PFSK-1 (cell line): ENCODE measurements around the gene IQCM.

Experiments
- FOXP2 ChIP-seq: optimal IDR thresholded peaks from 2 replicates; pipeline ENCODE3; 2011; ENCODE audit warnings: borderline replicate concordance, control low read depth, inconsistent platforms; ENCODE audit not compliant: insufficient read depth; ENCODE audit errors: extremely low read length, extremely low read depth
- POLR2AphosphoS5 ChIP-seq: IDR thresholded peaks from 2 replicates; pipeline ENCODE4 v1.6.1; 2012; ENCODE audit warnings: low read depth, mild to moderate bottlenecking, control low read depth, low read length, moderate library complexity
- REST ChIP-seq, 2 experiments: IDR thresholded peaks; 2 replicates each; pipeline versions ENCODE4 v1.6.1 to v1.8.0; 2011 to 2012; ENCODE audit warnings: low read depth in 2 of 2, low read length in 2 of 2, control low read depth in 1 of 2, inconsistent platforms in 1 of 2, mild to moderate bottlenecking in 1 of 2, moderate library complexity in 1 of 2; ENCODE audit not compliant: insufficient read depth in 1 of 2
- TAF1 ChIP-seq: IDR thresholded peaks from 2 replicates; pipeline ENCODE4 v1.6.1; 2012; ENCODE audit warnings: low read length, control low read depth, borderline replicate concordance; ENCODE audit not compliant: insufficient read depth

- TF ChIP-seq REST (IDR thresholded peaks at IDR 0.05; ENCODE audit: insufficient read depth in 1 of 2, low read depth in 2 of 2, low read length in 2 of 2) (no peak), TAF1 (no peak), POLR2AphosphoS5 (no peak), FOXP2 (no peak)
These were observed 22.2 kb downstream of the IQCM start for GRCh38 chr4:149793459-149793858.
